ENCODE data around the gene CLSTN2. TPM values are rescaled to one million over a fixed set of nuclear protein-coding genes. Genes with fewer than 3 reads are reported as not detected.

The CLSTN2 gene
- total RNA-seq, 1 experiment from 2014 or later = 0.68 TPM

DNA sequence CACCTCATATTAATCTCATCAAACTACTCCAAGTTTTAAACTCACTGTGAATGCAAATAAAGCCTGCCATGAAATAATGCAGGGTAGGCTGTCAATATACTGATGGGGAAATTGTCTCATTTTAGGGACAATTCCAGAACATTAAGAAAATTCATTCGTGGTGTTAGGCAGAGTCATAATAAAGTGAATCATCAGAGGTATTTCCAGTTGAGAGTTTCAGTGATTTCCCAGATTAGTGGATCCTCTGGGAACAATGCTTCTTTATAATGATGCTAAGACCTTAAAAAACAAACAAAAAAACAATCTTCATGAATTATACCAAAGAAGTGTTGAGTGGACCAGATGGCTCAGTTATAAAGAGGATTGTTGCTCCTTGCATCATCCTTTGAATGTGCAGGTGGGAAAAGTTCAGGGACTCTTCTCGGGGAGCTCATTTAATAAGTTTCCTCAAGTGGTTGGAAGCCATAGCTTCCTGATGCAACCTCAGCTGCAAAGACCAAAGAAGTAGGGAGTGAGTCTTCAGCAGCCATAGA, 381.9 kb downstream of the CLSTN2 start:
- Histone ChIP-seq H3K27ac (ENCODE audit: insufficient read length, low read depth, low read length) (no peak overlapping the region), H2AFZ (ENCODE audit: low read length) (no peak overlapping the region), H3K18ac (ENCODE audit: insufficient read length, low read depth, low read length) (no peak overlapping the region), H3K4me2 (ENCODE audit: insufficient read depth, insufficient read length, low read length) (no peak overlapping the region), H2BK5ac (ENCODE audit: insufficient read length, low read length) (no peak overlapping the region), H2BK20ac (ENCODE audit: low read depth, low read length, poor library complexity, severe bottlenecking) (no peak overlapping the region), H4K91ac (ENCODE audit: insufficient read length, low read depth, low read length) (no peak overlapping the region), H3K4me1 (ENCODE audit: insufficient read depth, low read length) (peaks cover 4% of the 10 kb centered on the region), H2AK5ac (ENCODE audit: insufficient read length, low read length) (no peak overlapping the region), H4K20me1 (ENCODE audit: control insufficient read depth, insufficient read depth, insufficient read length) (no peaks in the 10 kb centered on the region), H3K79me1 (ENCODE audit: insufficient read depth, low read depth, low read length, poor library complexity, severe bottlenecking) (no peaks in the 10 kb centered on the region), H2BK12ac (ENCODE audit: insufficient read length, low read depth, low read length) (no peak overlapping the region), H3K56ac (ENCODE audit: insufficient read length, low read depth, low read length) (no peak overlapping the region), H3K9me3 (ENCODE audit: control insufficient read depth, low read depth, low read length) (no peaks in the 10 kb centered on the region), H3K27me3 (ENCODE audit: insufficient read depth, low read length) (no peaks in the 10 kb centered on the region), H4K5ac (ENCODE audit: insufficient read length, low read depth, low read length) (no peak overlapping the region), H3K4ac (ENCODE audit: low read depth, low read length) (no peak overlapping the region), H3K23ac (ENCODE audit: insufficient read length, low read depth, low read length) (no peak overlapping the region), H3K79me2 (ENCODE audit: insufficient read depth, low read length) (no peaks in the 10 kb centered on the region), H2BK15ac (ENCODE audit: low read depth, low read length) (no peak overlapping the region), H4K8ac (replicated peaks; ENCODE audit: insufficient read length, low read depth, low read length) (no peak overlapping the region), H3K23me2 (ENCODE audit: insufficient read length, low read depth, low read length, poor library complexity, severe bottlenecking) (no peaks in the 10 kb centered on the region), H2BK120ac (ENCODE audit: low read depth, low read length, poor library complexity, severe bottlenecking) (no peak overlapping the region), H3T11ph (ENCODE audit: low read length) (no peak overlapping the region), H3K9ac (ENCODE audit: extremely low read depth, insufficient read length, low read length) (no peak overlapping the region), H3K14ac (ENCODE audit: insufficient read depth, low read length) (no peak overlapping the region)
- DNase-seq = no peak
- Mint-ChIP-seq H3K36me3 (ENCODE audit: insufficient read depth in 1 of 3, low read depth in 3 of 3) (no peaks in the 10 kb centered on the region), H3K27me3 (ENCODE audit: low read depth) (peaks cover 6% of the 10 kb centered on the region), H3K4me1 (peaks cover 14 to 27% of the 10 kb centered on the region in 2 experiments), H3K27ac (no peak overlapping the region), H3K9me3 (no peaks in the 10 kb centered on the region), H3K4me3 (no peak overlapping the region)
- WGBS (ENCODE audit: extremely low coverage, insufficient read length, low lambda C conversion rate) = no CpG with 5 or more reads among the region's 2 CpGs
- TF ChIP-seq, protein P1, sequence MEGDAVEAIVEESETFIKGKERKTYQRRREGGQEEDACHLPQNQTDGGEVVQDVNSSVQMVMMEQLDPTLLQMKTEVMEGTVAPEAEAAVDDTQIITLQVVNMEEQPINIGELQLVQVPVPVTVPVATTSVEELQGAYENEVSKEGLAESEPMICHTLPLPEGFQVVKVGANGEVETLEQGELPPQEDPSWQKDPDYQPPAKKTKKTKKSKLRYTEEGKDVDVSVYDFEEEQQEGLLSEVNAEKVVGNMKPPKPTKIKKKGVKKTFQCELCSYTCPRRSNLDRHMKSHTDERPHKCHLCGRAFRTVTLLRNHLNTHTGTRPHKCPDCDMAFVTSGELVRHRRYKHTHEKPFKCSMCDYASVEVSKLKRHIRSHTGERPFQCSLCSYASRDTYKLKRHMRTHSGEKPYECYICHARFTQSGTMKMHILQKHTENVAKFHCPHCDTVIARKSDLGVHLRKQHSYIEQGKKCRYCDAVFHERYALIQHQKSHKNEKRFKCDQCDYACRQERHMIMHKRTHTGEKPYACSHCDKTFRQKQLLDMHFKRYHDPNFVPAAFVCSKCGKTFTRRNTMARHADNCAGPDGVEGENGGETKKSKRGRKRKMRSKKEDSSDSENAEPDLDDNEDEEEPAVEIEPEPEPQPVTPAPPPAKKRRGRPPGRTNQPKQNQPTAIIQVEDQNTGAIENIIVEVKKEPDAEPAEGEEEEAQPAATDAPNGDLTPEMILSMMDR (conservative IDR thresholded peaks at IDR 0.05) = no peak

Data from H9 (cell line).